ENCODE results near the gene LYVE1. TPM values are rescaled to one million over a fixed set of nuclear protein-coding genes. Genes with fewer than 3 reads are reported as not detected.

LYVE1 gene
- total RNA-seq, 1 experiment from 2014 or later = not detected

- intact Hi-C loops (cut with micrococcal nuclease; ENCODE audit: unreplicated experiment) = no loop called here
- DNase-seq = no peak
- CTCF ChIA-PET = interaction anchor here (1.5 kb wide), 1 partner anchor 9 kb away, joined by 3 read pairs; no protein-coding TSS in a partner anchor
- no peak for TF ChIP-seq CTCF (conservative IDR thresholded peaks at IDR 0.05)
- Histone ChIP-seq H3K27me3 (ENCODE audit: insufficient read depth, low read depth) (no peaks in the 10 kb centered on the region), H3K9me3 (ENCODE audit: insufficient read depth, low read depth) (no peaks in the 10 kb centered on the region), H3K4me2 (no peak overlapping the region), H3F3A (ENCODE audit: insufficient read depth, low read depth) (no peaks in the 10 kb centered on the region), H3K4me1 (replicated peaks; ENCODE audit: insufficient read depth) (no peaks in the 10 kb centered on the region), H3K36me3 (ENCODE audit: low read depth) (no peaks in the 10 kb centered on the region), H4K20me1 (ENCODE audit: insufficient read depth) (no peaks in the 10 kb centered on the region), H3K27ac (no peak overlapping the region), H2AFZ (no peak overlapping the region), H3K79me2 (ENCODE audit: low read depth) (no peaks in the 10 kb centered on the region), H3K4me3 (no peak overlapping the region), H3K9me2 (ENCODE audit: insufficient read depth) (no peaks in the 10 kb centered on the region)
- BruUV-seq (replicated peaks) = no TSS peak
- POLR2A ChIA-PET (ENCODE audit: unreplicated experiment) = interaction anchor here (0.6 to 0.8 kb wide), 2 partner anchors 10 to 16 kb away, joined by 6 to 10 read pairs; no protein-coding TSS in a partner anchor
Measured at GRCh38 chr11:10575346-10576034, 7.0 kb upstream of the LYVE1 start.

DNA sequence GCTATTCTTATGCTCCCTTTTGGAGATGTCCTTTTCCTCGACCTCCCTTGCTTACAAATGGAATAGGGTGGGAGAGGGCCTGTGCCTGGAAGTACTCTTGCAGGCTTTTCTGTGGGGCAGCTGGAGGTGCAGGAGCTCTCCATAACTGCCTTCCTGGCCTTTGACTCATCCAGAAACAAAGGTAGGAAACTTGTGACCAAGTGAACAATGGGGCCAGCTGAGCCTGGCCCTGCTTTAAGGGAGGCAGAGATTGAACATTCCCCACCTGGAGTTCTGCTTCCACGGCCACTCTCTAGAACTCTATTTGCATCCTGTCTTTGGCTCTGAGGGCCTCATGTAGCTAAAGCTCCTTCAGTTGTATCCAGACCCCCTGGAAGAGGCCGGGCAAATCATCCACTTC is 5.1 kb upstream of the LYVE1 start:
- Histone ChIP-seq H3K27ac (no peak overlapping the region), H3K4me2 (no peak overlapping the region), H3K79me2 (ENCODE audit: low read depth) (no peaks in the 10 kb centered on the region), H3K9me2 (ENCODE audit: insufficient read depth) (no peaks in the 10 kb centered on the region), H4K20me1 (ENCODE audit: insufficient read depth) (no peaks in the 10 kb centered on the region), H3K4me3 (no peak overlapping the region), H3K27me3 (ENCODE audit: insufficient read depth, low read depth) (no peaks in the 10 kb centered on the region), H3K9me3 (ENCODE audit: insufficient read depth, low read depth) (no peaks in the 10 kb centered on the region), H2AFZ (no peak overlapping the region), H3K4me1 (replicated peaks; ENCODE audit: insufficient read depth) (no peaks in the 10 kb centered on the region), H3F3A (ENCODE audit: insufficient read depth, low read depth) (no peaks in the 10 kb centered on the region), H3K36me3 (ENCODE audit: low read depth) (no peaks in the 10 kb centered on the region)
- no peak for TF ChIP-seq CTCF (conservative IDR thresholded peaks at IDR 0.05)
- no peak for TF ChIP-seq EZH2 (IDR thresholded peaks at IDR 0.05; ENCODE audit: low read depth)
- no TSS peak for BruUV-seq (replicated peaks)
- CTCF ChIA-PET = no interaction called here
- no peak for DNase-seq
- POLR2A ChIA-PET (ENCODE audit: unreplicated experiment) = no interaction called here
- intact Hi-C loops (cut with micrococcal nuclease; ENCODE audit: unreplicated experiment) = no loop called here

- H3K9me3 ChIP-seq (ENCODE audit: insufficient read depth, low read depth) = no peaks in the 10 kb centered on the region
- TF ChIP-seq EZH2 (IDR thresholded peaks at IDR 0.05; ENCODE audit: low read depth) = no peak
- TF ChIP-seq CTCF (conservative IDR thresholded peaks at IDR 0.05) = no peak
- H3K4me3 ChIP-seq = no peak overlapping the region
- H3K27me3 ChIP-seq (ENCODE audit: insufficient read depth, low read depth) = no peaks in the 10 kb centered on the region
- H2AFZ ChIP-seq = no peak overlapping the region
- no peaks in the 10 kb centered on the region for H4K20me1 ChIP-seq (ENCODE audit: insufficient read depth)
- no peak overlapping the region for H3K4me2 ChIP-seq
- BruUV-seq (replicated peaks) = no TSS peak
- intact Hi-C loops (cut with micrococcal nuclease; ENCODE audit: unreplicated experiment) = no loop called here
- H3F3A ChIP-seq (ENCODE audit: insufficient read depth, low read depth) = no peaks in the 10 kb centered on the region
- H3K9me2 ChIP-seq (ENCODE audit: insufficient read depth) = no peaks in the 10 kb centered on the region
- H3K4me1 ChIP-seq (replicated peaks; ENCODE audit: insufficient read depth) = no peaks in the 10 kb centered on the region
- ChIA-PET POLR2A (ENCODE audit: unreplicated experiment) (no interaction called here), CTCF (no interaction called here)
- no peak overlapping the region for H3K27ac ChIP-seq
- no peak for DNase-seq
- H3K79me2 ChIP-seq (ENCODE audit: low read depth) = no peaks in the 10 kb centered on the region
- H3K36me3 ChIP-seq (ENCODE audit: low read depth) = no peaks in the 10 kb centered on the region
Measured at GRCh38 chr11:10573028-10573427, 4.6 kb upstream of the LYVE1 start.
